Lower leg skin (tissue), 3 donors: Measurements from ENCODE around the gene SLC35F3.

ENCODE experiments used
- CTCF ChIP-seq, 3 donors: fragments of 450-650 bp; IDR thresholded peaks; one replicate each; pipeline ENCODE4 v1.5.1; 2016; ENCODE audit warnings: antibody characterized with exemption in 3 of 3, mild to moderate bottlenecking in 3 of 3, moderate library complexity in 2 of 3
- POLR2A ChIP-seq, 2 donors: fragments of 450-650 bp; IDR thresholded peaks; one replicate each; pipeline ENCODE4 v1.6.1; 2016 to 2017; ENCODE audit warnings: antibody characterized with exemption in 2 of 2, mild to moderate bottlenecking in 1 of 2, moderate library complexity in 1 of 2

DNA sequence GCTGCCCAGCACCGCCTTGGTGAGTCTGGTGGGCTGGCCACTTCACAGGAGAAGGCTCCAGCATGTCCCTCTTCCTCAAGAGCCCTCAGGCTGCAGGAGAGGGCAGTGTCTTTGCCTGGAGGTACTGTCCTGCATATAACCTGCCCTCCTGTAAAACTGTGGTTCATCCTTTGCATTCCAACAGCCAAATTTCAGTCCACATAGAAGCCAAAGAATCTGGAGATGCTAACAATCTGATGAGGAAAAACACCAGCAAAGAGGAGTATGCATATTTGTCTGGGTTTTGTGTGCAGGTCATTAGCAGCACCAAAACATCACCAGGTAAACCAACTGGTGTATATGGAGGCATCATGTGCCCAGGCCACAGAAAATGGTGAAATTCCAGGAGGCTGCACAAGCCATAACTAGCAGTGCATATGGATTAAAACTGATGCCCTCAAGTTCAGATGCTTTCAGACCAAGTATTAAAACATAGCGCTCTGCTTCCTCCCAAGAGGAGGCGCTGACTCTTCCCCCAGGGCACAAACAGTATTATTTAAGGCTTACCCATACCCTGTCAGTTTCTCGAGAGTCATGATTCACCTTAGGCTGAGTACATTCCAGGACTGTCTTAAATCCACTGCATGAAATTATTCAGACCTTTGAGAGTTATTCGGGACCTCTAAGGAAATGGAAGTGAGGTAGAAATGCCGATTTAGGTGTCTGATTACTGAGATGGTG is 318.2 kb downstream of the SLC35F3 start:
- TF ChIP-seq CTCF (IDR thresholded peaks at IDR 0.05): no peak
- no peak for TF ChIP-seq POLR2A (IDR thresholded peaks at IDR 0.05)
